SK-MEL-5 (cell line): ENCODE measurements around the gene DHRS7B. TPM values are rescaled to one million over a fixed set of nuclear protein-coding genes. Genes with fewer than 3 reads are reported as not detected.
"Not testable (repeated sequence)": the region's sequence is repeated elsewhere in the genome, so short reads cannot be mapped to it uniquely, and the experiment has no call there.

Source experiments
- DNase-seq: peaks from one replicate; pipeline ENCODE4 v3.0.0-alpha.2; 2016; ENCODE audit warnings: low read depth, low spot score
- in situ Hi-C: cut with HindIII; loops from 2 replicates; pipeline ENCODE4 v1.10.0; 2016; ENCODE audit warnings: low sequenced_read_pairs, high pct_unique_total_duplicates, low pct_unique_long_range_greater_than_20kb
- total RNA-seq: library from RNA; depleted of rRNA; stranded (reverse); fragments of >200 nt; shearing (Covaris generic); gene quantifications from 2 replicates; pipeline ENCODE4 v1.2.3, GENCODE V29; 2014

The DHRS7B gene
- total RNA-seq, 1 experiment from 2014 or later, result 17.7 TPM

DNA sequence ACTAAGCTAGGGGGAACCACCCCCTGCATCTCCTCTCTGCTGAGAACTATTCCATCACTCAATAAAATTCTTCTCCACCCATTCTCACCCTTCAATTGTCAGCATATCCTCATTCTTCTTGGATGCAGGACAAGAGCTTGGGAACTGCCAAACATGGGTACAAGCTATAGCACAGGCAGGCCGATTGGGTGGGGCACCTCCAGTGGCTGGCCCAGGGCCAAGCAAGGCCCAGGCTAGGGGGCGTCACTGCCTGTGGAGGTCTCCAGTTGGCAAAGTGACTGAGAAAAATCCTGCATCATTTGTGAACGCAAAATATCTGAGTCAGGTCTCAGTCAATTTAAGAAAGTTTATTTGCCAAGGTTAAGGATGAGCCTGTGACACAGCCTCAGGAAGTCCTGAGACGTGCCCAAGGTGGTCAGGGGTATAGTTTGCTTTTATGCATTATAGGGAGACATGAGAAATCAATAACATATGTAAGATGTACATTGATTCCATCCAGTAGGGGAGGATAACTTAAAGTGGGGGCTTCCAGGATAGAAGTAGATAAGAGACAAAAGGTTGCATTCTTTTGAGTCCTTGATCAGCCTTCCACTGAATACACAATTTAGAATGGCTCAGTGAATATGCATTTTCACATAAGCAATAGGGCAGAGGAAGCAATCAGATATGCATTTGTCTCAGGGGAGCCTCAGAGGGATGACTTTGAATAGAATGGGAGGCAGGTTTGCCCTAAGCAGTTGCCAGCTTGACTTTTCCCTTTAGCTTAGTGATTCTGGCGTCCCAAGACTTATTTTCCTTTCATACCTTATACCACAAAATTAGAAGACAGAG is 21.5 kb upstream of the DHRS7B start:
- in situ Hi-C loops, result no loop called here

DNA sequence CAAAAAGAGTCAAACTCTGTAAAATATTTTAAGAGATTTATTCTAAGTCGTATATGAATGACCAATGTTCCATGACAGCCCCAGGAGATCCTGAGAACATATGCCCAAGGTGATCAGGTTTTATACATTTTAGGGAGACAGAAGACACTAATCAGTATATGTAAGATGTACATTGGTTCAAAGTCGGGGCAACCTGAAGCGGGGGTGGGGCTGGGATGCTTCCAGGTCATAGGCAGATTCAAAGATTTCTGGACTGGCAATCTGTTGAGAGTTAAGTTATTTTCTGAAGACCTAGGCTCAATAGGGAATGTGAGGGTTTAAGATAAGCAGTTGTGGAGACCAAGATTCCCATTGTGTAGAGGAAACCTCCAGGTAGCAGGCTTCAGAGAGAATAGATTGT is 20.4 kb upstream of the DHRS7B start:
- in situ Hi-C loops, result no loop called here
- DNase-seq, result no peak

More for the DNA sequence above, 21.5 kb upstream of the DHRS7B start:
- no peak for DNase-seq

DNA sequence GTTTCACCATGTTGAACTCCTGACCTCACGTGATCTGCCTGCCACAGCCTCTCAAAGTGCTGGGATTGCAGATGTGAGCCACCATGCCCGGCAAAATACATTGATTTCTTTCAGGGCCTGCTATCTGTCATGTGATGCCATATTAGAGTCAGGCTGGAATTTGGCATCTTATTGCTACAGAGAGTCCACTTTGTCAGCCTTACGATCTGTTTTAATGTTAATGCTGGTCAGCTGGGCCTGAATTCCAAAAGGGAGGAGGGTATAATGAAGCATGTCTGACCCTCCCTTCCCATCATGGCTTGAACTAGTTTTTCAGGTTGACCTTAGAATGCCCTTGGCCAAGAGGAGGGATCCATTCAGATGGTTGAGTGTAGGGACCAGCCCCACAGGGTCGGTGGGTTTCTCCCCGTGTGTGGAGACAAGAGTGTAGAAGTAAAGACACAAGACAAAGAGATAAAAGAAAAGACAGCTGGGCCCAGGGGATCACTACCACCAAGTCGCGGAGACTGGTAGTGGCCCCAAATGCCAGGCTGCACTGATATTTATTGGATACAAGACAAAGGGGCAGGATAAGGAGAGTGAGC is 19.6 kb upstream of the DHRS7B start:
- in situ Hi-C loops, DNase-seq: not testable (repeated sequence)

- in situ Hi-C loops, result no loop called here
- no peak for DNase-seq
Observed at GRCh38 chr17:21108651-21109050, 18.1 kb upstream of the DHRS7B start.

GRCh38 chr17:21113049-21113690 is 13.6 kb upstream of the DHRS7B start:
- no peak for DNase-seq
- in situ Hi-C loops, result no loop called here

DNA sequence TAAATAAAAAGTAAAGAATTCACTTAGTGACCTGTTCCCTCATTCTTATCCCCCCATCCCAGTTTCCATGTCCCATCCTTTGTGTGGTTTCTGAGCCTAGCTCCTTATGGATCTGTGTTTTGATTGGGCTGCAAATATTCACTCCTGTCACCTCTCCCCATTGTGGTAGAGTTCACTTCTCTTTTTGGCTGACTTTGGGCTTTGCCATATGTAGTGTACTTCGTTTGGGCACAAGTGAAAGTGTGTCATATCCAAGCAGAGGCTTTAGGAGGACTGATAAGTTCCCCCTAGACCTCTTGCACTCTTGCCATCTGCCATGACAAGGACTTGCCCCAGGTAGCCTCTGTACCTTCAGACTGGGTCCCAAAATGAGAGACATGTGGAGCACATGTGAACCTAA is 13.0 kb upstream of the DHRS7B start:
- no peak for DNase-seq
- in situ Hi-C loops, result no loop called here

DNA sequence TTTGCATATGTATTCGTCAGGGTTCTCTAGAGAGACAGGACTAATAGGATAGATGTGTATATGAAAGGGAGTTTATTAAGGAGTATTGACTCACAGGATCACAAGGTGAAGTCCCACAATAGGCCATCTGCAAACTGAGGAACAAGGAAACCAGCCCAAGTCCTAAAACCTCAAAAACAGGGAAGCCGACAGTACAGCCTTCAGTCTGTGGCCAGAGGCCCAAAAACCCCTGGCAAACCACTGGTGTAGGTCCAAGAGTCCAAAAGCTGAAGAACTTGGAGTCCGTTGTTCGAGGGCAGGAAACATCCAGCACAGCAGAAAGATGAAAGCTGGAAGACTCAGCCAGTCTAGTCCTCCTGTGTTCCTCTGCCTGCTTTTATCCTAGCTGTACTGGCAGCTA is 12.0 kb upstream of the DHRS7B start:
- in situ Hi-C loops, DNase-seq: not testable (repeated sequence)

DNA sequence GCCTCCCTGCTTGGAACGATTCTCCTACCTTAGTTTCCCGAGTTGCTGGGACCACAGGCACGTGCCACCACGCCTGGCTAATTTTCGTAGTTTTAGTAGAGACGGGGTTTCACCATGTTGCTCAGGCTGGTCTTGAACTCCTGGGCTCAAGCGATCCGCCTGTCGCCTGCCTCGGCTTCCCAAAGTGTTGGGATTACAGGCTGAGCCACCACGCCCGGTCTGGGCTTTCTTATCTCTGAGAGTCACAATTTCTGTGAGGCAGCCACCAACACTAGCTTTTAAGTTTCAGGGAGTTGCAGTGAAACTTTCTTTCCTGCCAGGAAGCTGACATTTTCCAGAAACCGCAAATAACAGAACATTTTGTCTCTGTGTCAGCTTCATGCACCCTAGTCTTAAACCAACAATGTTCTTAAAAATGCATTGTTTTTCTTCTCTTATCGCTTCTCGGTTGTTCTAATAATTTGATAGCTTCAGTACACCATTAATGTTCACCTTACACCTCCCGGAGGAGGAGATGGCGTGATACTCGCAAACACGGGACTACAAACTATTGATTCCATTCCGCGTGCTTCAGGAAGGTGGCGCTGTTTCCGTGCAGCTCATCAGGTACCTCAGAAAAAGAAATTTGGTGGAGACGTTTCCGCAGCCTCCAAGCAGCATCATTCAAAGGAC is 7.4 kb upstream of the DHRS7B start:
- DNase-seq, result peak; percentile 82
- in situ Hi-C loops, result no loop called here

DNA sequence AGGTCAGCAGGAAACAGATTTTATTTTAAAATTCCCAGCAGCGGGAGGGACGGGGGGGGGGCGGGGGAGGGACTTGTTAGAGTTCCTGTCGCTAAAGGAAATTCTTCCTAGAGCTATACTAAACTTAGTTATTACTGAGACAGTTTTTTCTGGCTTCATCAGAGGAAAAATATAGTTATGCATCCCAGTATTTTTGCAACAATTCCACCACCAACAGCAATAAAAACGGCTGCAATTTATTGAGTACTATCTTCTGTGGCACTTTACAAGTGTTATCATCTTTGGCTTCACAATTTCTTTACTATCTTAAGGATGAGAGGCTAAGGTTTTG is 6.9 kb upstream of the DHRS7B start:
- DNase-seq, result no peak
- in situ Hi-C loops, result no loop called here

- no peak for DNase-seq
- in situ Hi-C loops, result no loop called here
Observed at GRCh38 chr17:21124086-21124485, 2.7 kb upstream of the DHRS7B start.

DNA sequence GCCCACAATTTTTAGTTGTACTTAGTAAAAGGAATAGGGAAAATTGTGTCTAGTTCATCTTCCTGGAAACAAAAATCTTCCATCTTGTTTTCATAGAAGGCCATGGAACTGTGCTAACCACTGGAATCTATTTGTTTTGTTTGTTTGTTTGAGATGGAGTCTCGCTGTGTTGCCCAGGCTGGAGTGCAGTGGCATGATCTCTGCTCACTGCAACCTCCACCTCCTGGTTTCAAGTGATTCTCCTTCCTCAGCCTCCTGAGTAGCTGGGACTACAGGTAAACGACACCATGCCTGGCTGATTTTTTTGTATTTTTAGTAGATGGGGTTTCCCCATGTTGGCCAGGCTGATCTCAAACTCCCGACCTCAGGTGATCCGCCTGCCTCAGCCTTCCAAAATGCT is 2.2 kb upstream of the DHRS7B start:
- DNase-seq, in situ Hi-C loops: not testable (repeated sequence)

DNA sequence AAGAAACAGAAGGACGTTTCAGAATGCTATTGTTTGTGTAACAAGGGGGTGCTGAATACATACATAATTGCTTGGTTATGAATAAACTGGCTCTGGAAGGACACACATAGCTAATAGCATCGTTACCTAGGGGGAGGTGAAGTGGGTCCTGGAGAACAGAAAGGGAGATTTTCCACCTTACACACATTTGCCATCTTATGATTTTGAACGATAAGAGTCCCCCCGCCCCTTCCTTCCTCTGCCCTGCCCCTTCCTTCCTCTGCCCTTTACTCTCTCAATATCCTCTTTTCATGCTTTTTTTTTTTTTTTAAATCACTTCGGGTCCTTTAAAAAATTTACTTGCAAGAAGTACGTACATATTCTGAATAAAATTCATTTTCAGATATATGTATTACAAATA is 902 bp upstream of the DHRS7B start:
- DNase-seq, result no peak
- in situ Hi-C loops, result no loop called here

DNA sequence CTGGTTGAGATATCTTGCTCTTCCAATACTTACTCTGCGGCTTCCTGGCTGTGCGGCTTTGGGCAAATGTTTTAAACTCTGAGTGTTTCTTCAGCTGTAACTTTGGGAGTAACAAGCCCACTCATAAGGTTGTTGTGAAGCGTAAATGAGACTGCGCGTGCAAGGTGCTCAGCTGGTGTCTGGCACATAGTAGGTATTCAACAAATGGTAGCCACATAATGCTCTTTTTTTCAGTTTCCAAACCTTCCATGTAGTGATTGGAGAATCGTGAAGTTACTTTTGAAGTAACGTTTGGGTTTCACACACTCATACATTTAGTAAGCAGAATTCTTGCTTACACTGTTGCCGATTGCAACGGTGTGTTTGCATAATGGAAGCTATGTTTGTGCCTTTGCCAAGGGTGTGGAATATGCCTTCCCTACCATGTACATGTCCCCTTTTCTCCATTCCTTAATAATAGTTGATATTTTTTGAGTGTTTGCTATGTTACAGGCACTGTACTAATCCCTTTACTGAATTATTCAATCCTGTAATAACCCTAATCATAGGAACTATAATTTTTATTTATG is 829 bp downstream of the DHRS7B start:
- no peak for DNase-seq
- in situ Hi-C loops, result no loop called here

- peak; percentile 65 for DNase-seq
- in situ Hi-C loops, result no loop called here
Observed at GRCh38 chr17:21129023-21129681, 2.4 kb downstream of the DHRS7B start.

DNA sequence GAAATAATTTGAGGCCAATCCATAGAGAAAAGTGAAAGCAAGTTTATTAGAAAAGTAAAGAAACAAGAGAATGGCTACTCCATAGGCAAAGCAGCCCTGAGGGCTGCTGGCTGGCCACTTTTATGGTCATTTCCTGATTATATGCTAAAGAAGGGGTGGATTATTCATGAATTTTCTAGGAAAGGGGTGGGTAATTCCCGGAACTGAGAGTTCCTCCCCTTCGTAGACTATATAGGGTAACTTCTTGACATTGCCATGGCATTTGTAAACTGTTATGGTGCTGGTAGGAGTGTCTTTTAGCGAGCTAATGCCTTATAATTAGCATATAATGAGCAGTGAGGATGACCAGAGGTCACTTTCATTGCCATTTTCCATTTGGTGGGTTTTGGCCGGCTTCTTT is 4.4 kb downstream of the DHRS7B start:
- in situ Hi-C loops, result no loop called here
- DNase-seq, result no peak

GRCh38 chr17:21132428-21132827 is 5.7 kb downstream of the DHRS7B start:
- in situ Hi-C loops, result no loop called here
- no peak for DNase-seq

DNA sequence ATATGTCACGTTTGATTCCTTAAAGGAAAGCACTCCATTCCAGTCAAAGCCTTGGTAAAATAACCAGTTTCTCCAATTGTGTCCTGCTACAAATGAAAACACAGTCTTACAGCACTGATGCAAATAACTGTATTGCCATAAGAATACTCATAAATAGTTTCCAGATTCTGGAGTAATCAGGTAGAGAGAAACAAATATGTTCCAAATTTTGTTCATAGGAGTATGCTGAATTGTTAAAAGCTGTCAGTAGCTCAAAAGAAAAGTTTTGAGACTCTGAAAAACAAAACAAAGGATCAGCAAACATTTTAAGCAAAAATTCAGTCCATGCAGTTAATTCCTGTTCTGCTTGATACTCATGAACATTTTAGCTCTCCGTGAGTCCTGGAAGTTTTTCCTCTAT is 7.8 kb downstream of the DHRS7B start:
- DNase-seq, result no peak
- in situ Hi-C loops, result no loop called here

- DNase-seq, result no peak
- in situ Hi-C loops, result no loop called here
Observed at GRCh38 chr17:21140911-21141310, 14.1 kb downstream of the DHRS7B start.
